Stimulated activated CD4-positive, alpha-beta T cell treated with anti-CD3 and anti-CD28 coated beads, Interleukin-2, amount 100 ng/mL, for 4 hours (primary cell): ENCODE data around the gene ANKRD44.

Source experiments
- DNase-seq: peaks from one replicate; pipeline ENCODE4 v3.0.0-alpha.2; 2020; ENCODE audit warnings: low read depth

The ANKRD44 gene

DNA sequence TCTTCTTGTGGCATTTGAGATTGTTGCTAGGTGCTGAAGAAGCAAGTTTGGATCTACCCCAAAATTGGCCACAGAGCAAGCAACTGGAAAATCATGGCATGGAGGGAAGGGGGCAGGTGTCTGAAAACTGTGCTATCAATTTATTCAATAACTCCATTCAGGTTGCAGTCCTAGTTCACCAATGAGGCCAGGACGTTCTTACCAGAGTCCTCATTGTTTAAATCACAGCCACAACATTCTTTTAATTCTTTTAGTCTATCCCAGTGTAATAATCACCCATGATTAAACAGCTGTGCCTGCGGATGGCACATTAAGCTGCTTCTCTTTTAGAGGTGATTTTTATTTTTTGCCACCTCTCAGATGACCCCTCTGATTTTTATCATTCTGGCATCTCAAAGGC lies 103.5 kb downstream of the ANKRD44 start:
- DNase-seq, result no peak

DNA sequence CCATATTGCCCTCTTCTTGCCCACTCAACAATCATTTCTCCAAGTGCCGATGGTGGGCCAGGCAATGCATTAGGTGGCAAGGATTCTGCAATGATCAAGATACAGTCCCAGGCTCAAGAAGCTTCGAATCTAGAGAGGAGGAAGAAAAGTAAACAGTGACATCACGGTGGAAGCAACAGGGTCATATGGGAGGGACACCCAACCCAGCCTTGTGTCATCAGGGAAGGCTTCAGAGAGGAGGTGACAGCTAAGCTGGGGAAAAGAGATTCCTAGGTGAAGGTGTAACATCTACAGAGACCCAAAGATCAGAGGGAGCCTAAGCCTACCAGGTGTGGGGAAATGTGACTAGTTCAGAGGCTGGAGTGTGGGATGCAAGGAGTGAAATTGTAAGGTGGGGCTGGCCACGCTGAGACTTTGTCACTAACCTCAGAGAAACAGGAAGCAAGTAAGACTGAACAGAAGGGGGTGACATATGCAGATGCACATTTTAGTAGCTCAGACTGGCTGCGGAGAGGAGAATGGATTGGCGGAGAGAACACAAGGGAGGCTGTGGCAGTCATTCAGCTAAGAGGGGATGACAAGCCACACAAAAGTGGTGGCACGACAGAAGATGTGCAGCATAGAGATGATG lies 104.9 kb downstream of the ANKRD44 start:
- peak; percentile 53 for DNase-seq

DNA sequence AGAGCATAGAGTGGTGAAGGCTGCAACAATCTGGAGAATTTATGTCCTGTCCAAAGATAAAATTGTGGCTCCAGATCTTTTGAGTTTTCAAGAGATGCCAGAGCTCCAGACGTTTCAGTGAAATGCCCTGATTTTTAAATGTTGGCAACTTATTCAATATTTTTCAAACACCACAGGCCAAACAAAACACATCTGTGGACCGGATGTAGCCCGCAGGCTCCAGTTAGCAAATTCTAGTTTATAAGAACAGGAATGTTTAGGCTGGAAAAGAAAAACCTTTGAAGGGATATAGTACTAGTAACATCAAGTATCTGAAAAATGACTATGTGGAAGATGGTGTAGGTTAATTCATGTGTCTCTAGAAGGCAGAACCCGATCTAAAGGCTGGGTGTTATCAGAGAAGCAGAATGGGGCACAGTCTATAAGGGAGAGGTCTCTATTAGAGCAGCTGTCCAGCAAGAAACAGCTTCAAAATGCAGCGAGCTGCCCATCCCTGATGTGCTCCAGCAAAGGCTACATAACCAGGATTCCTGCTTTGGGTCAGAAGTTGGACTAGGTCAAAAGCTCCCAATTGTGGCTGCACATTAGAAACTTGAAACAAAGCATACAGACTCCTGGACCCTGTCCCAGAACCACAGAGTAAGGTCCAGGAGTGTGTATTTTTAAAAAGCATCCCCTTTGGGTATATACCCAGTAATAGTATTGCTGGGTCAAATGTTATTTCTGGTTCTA lies 105.9 kb downstream of the ANKRD44 start:
- no peak for DNase-seq

DNA sequence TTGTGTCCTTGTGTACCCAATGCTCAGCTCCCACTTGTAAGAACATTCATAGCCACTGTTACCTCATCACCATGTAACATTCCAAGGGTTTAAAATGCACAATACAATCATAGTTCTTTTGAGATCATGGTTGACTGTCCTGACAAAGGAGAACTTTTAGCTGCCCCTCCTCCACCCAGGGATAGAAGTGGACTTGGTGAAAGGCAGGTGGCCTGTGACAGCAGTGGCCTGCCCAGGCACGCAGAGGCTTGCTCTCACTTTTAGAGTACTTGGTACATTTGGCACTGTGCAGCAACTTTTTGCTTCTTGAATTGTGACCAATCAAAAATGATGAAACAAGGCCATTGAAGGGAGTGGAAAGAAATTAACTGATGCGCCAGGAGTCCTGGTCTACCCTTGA lies 108.7 kb downstream of the ANKRD44 start:
- no peak for DNase-seq

DNA sequence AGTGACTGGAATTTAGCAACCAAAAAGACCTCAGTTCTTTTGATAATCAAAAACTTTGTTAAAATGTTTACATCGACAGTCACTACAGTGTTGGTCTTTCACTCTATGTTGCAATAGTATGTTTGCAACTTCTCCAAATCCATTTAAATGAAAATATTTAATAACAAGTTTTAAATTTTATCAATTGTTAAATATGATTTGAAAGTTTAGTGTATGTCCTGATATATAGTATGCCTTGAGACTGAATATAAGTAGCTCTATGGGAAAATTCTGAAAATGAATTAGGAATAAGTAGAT lies 109.9 kb downstream of the ANKRD44 start:
- DNase-seq, result no peak

DNA sequence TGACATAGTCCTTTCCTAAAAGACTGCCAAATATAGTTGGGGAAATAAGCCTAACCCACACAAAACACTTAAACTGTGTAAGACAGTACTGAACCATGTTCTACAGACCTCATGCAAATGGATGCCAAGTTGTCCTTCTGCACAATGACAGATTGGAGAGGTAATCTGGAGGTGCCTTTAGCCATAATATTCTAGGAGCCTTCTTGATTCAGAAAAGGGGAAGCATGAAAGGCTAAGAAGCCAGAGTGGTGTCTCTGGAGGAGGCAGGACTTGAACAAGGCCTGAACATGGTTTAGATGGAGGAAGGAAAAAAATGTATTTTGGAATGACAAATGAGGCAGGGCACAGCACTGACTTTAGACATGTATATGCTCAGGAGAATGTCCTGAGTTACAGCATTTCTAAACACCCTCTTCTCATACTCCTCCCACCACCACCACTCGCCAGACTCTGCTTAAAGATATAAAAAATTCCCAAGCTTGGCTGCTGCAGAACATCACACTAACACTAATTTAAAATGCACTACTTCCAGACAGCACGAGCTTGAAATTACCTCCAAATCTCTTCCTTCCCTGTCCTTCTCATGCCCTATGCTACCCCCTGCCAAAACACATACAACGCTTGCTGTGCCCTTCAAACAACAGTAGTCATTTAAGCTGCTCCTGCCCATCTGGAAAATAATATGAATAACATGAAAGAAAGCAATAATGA lies 110.4 kb downstream of the ANKRD44 start:
- no peak for DNase-seq

DNA sequence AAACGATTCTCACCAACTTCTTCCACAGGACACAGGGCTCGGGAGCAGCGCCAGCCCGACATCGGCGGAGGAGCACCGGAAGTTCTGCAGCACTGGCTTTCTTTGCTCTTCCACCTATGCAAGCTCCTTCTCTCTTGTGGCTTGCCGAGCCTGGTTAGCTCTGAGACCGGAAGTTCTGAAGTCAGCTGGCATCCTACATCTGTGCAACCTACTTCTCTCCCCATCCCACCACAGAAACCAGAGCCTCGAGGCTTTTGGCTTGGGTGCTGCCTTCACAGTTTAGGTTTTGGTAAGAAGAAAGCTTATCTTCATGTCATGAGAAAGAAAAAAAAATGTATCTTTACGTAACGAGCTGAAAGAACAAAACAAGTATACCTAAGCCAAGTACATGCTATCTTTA lies 111.7 kb downstream of the ANKRD44 start:
- peak; percentile 75 for DNase-seq

DNA sequence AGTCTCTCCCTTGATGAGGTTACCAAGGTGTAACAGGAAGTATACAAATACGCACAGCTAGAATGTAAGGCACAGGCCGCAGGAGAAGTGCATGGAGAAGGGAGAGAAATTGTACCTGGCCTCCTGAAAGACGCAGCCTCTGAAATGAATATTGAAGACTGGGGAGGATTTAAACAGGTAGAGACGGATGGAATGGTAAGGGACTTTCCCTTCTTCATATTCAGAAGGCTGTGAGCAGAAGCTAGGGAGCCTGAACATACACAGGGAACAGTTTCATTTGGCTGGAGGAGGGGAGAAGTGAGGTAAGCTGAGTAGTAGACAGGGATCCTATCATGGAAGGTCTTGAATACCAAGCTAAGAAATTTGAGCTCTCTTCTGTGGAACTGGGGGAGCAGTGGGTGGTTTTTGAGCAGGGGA lies 112.7 kb downstream of the ANKRD44 start:
- no peak for DNase-seq

DNA sequence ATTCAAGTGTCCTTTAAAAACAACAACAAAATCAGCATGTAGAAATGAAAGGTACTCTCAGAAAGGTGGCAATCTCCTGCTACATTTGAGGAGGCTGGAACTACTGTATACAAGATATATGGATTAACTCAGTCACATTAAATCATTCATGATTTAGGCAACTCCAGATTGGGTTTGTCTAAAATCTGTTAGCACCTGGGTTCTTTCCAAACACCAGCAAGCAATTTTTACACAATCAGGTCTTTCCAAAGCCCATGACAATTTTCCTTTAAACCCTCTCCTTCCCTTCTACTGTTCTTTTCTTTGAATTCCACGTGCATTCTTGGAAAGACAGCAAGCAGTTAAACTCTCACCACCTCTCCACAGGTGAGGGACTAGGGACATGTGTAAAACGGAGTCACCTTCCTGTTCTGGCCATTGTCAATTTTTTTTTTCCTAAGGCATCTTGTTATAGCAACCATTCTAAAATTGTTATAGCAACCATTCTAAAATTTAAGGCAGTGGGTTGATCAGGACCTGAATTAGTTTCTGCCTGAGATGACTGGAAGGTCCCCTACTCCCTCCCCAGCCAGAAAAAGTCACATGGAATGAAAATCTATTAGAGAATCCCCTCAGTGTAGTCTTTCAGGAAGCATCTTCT lies 113.9 kb downstream of the ANKRD44 start:
- DNase-seq, result no peak

DNA sequence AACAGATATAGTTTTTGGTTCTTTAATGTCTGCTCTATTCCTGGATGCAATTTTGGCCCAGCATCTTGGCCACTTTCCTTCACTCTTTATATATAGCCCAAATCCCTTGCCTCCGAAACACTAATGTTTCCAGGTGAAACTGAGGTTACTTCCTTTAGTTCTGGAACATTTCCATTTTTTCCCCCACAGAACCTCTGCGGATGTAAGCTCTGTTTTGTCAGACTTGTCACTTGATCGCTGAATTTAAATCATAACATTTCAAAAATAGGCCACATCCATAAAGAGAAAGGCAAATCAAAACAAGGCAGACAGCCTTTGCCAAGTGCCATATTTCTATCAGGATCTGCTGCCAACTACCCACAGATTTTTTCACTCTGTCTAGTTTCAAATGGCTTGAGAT lies 115.1 kb downstream of the ANKRD44 start:
- no peak for DNase-seq

DNA sequence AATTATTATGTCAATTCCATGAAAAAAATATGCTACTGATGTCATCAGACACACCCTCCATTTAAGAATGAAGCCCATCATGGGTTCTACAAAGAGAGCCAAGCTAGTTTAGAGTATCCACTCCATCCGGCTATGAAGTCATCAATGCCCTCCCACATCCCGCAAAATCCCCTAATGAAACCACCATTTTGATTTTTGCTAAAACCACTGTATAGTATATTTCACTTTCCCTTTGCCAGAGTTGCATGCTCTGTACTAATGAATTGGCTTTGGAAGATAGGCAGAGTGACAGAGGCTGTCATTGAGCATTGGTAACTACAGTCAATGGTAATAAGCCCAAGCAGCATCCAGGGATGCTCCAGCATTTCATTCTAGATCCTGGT lies 118.6 kb downstream of the ANKRD44 start:
- DNase-seq, result no peak

DNA sequence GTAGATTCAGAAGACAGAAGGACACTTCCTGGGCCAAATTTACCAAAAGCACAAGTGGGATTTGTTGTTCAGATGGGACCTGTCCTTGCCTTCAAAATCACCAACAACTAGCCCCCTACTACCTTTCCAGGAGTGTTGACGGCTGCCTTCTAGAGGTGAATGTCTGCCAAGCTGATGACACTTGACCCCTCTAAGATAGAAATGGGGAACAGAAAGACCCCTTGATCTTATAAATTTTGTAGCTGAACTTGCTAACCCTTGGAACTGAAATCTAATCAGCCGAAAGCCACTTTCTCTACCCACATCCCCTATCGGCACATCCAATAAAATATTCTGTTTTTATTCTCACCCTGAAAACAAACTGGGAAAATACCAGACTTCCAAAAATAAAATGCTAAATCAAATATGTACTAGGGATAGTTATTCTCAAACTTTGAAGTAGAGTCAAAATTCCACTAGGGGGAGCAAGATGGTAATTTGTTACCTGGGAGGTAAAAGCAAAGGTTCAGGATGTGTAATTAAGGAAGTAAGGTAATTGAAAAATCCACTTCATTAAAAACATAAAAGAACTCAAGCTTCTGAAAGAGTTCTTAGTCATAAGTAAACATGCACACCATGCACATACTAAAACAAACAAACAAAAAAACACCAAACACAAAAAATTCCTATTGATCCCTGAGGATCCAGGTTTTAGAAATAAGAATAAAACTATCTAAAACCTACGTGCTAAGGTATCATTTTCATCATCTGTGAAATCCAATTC lies 119.2 kb downstream of the ANKRD44 start:
- no peak for DNase-seq

DNA sequence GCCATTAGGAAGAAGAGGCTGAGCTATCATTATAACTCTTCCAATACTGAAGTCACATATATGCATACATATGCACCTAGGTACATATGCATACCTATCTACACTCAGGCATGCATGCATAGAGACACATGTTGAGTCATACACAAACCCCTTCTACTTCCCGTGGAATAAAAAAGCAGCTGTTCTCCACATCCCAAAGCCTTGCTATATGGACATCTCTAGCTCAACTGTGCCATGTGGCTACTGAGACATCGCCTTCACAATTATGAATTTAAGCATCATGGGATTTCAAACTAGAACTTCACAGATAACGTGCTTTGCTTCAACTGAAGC lies 120.5 kb downstream of the ANKRD44 start:
- DNase-seq, result no peak

DNA sequence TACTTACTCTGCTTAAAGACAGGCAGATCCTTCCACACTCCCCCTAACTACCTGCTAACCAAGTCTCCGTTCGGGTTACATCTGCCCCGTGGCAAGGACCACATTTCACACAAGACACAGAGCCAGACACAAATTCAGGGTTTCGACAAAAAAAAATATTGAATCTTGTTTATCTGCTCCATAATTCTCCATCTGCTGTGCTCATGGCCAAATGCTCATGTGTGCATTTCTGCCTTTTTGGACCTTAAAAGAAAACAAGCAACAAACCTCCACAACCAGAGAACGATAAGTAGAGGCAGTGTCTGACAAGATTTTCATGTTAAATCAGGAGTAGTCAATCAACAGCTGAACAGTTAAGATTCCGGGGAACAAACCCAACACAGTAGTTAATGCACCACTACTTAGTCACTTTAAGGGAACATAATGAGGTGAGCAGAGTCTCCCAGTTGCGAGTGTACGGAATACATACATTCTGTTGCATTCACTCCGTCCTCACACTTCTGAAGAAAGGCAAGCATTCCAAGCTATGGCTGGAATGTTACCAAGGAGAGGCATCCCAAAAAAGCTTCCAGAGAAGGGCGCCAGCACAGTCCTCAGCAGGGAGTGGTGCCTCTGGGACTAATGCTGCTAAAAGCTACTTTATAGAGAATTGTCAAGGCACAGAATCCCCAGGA lies 121.0 kb downstream of the ANKRD44 start:
- no peak for DNase-seq

DNA sequence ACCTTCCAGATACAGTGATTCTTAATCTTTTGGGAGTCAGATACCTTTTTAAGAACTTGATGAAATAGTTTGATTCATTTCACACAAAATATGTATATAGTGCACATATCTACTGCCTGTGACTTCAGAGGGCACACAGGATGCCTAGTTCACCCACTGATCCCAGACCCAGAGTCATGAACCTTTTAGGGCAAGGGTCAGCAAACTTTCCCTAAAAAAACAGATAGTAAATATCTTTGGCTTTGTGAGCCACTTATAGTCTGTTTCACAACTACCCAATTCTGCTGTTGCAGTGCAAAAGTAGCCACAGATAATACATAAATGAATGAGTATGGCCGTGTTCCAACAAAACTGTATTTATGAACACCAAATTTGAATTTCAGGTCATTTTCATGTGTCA lies 124.9 kb downstream of the ANKRD44 start:
- no peak for DNase-seq

DNA sequence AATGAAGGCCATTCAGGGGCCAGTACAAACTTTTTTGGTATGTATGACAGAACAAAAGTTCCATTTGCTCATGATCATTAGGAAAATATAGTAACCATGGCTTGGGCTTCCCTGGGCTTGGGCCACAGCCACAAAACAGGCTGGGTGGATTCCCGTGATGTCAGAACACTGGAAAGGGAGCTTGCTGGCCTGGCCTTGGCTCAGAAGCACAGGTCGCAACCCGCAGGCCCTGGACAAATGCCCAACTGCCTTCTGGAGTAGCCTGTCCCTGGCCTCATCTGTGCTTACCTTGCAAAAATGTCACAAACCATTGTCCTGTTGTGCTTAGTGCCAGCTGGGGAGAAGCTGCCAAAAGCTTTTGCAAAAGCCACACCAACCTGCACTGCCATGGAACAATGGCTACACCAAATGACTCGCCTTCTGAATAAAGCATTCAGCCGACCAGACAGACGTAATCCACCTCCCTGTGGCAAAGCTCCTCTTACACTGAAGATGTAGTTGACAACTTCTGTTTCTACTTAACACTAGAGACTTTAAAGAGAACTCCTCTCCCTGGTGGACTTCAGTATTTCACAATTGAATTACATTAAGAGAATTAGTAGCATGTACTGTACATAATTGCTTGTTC lies 125.5 kb downstream of the ANKRD44 start:
- no peak for DNase-seq

DNA sequence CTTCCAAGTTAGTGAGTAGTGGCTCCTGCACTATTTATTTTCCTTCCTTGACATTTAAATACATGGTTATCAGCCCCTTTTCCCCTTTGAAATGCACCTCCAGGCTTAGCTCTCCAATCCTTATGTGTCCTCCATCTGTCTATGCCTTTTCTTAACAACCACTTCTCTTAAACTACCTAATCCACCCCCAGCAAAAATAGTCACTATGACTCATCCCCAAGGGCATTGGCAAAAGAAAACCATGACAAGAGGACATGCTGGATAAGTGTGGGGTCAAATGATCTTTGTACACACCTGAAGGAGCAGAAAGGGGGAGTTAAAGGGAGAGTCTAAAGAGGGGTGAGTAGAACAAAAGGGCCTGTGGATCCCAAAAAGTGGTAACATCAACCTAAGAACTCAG lies 127.2 kb downstream of the ANKRD44 start:
- no peak for DNase-seq

DNA sequence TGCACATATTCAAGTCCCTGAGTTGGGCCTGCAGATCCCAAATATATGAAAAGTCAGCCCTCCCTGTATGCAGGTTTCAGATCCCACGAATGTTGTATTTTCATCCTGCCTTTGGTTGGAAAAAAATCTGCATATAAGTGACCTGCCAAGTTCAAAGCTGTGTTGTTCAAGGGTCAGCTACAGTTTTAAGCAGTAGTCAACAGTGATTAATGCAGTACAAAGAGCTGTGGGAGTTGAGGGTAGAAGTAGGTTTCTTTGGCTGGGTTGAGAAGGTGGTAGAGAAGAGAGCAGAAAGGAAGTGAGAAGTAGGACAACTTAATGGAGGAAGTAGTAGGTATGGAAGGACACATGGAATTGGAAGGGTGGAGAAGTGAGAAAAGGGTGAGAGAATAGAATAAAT lies 127.9 kb downstream of the ANKRD44 start:
- no peak for DNase-seq

DNA sequence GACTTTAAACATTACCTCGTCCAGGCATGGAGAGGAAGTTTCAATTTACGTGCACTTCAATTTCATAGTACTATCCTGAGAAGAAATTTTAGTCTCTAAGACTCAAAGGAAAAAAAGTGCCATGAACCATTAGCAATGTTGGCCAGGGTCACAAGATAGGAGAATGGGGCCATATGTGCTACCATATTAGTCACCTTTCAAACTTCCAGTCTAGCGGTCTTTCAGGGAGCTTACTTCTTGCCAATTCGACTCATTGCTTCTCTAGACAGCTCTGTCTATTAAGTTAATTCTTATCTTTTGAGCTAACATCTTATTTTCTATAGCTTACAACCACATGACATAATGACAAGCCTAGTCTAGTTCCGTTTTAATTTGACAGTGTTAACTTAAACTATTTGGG lies 129.1 kb downstream of the ANKRD44 start:
- DNase-seq, result no peak

DNA sequence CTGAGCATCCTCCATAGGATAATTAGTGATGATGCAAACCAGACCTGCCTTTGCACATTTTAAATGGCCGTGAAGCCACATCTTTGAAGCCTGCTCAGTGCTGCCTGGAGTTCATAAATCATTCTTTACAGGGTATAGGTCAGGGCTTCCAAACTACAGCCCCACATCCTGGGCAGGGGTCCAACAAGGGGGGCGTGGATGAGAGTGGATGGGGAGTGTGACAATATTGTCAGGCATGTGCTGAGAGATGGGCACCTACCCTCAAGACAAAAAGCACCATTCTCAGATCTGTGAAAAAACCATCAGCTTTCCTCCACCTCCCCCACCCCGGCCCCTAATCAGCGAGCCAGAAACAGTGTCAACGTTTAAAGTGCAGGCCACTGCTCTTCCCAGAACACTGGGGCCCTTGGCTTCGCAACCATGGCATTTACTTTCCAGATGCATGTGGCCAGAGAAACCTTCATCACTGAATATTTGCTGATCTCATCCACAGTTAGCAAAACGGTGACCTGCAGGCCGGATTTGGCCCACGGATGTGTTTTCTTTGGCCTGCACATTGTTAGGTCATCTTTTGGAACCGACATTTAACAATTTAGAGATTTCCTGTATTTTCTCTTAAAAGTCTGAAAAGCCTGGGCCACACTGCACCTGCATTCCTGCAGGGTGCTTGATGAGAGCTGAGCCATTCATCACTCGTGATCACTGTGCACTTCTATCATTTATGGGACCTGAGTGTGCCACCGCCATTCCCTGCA lies 130.7 kb downstream of the ANKRD44 start:
- no peak for DNase-seq

DNA sequence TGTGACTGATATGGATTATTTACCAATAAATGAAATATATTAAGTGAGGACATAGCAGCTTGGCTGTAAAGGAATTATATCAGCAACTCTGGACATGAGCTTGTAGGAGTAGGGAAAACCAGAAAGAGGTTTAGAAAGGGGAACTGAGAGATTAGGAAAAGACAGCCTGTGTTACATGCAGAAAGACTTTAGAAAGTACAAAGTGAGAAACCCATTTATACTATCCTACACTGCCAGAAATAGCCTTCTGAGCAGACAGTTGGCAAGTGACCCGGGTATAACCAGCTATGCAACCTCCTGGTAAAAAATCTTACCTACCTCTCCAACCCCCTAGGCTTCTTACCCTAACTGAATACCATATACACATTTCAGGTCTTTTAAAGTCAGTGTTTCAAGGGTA lies 134.1 kb downstream of the ANKRD44 start:
- DNase-seq, result no peak
